ENCODE data around the gene ATG4B. TPM values are rescaled to one million over a fixed set of nuclear protein-coding genes. Genes with fewer than 3 reads are reported as not detected.
"Not testable (repeated sequence)": the region's sequence is repeated elsewhere in the genome, so short reads cannot be mapped to it uniquely, and the experiment has no call there.

The ATG4B gene
- 287 TPM for polyA plus RNA-seq (2012; ENCODE audit: insufficient read depth, insufficient read length, low read depth)

GRCh38 chr2:241637018-241637794, at the start of gene ATG4B, which contains the start of gene THAP4:
Gene ATG4B (plus strand): TSS chr2:241637693. CDS start chr2:241637715, 22 bp downstream.
Gene THAP4 (minus strand): TSS chr2:241637158. CDS start chr2:241637017, 141 bp downstream.
- no peak for TF ChIP-seq CTCF (IDR thresholded peaks at IDR 0.05; ENCODE audit: low read depth, low read length)
- peaks cover 46% of the 10 kb centered on the region for H3K36me3 ChIP-seq
- H3K4me1 ChIP-seq, result no peaks in the 10 kb centered on the region
- no peaks in the 10 kb centered on the region for H3K9me3 ChIP-seq
- peak; percentile 87 for DNase-seq
- H3K27me3 ChIP-seq, result no peaks in the 10 kb centered on the region
- H3K4me3 ChIP-seq (ENCODE audit: low read depth, low read length), result peak within 1 kb of the TSS; percentile 90

GRCh38 chr2:241589863-241590262, 47.6 kb upstream of the ATG4B start:
- not testable (repeated sequence) for H3K4me3 ChIP-seq (ENCODE audit: low read depth, low read length); H3K27me3 ChIP-seq; H3K4me1 ChIP-seq; H3K9me3 ChIP-seq; DNase-seq
- peaks cover 29% of the 10 kb centered on the region for H3K36me3 ChIP-seq

- H3K27me3 ChIP-seq; H3K4me1 ChIP-seq; DNase-seq; H3K4me3 ChIP-seq (ENCODE audit: low read depth, low read length); H3K9me3 ChIP-seq: not testable (repeated sequence)
- H3K36me3 ChIP-seq, result peaks cover 25% of the 10 kb centered on the region
These were observed 46.7 kb upstream of the ATG4B start for GRCh38 chr2:241590496-241591455.

- no peaks in the 10 kb centered on the region for H3K27me3 ChIP-seq
- H3K4me3 ChIP-seq (ENCODE audit: low read depth, low read length), result no peak overlapping the region
- no peaks in the 10 kb centered on the region for H3K9me3 ChIP-seq
- DNase-seq, result no peak
- no peaks in the 10 kb centered on the region for H3K4me1 ChIP-seq
- no peak for TF ChIP-seq CTCF (IDR thresholded peaks at IDR 0.05; ENCODE audit: low read depth, low read length)
- H3K36me3 ChIP-seq, result peaks cover 31% of the 10 kb centered on the region
These were observed 45.2 kb upstream of the ATG4B start for GRCh38 chr2:241592126-241592845.

GRCh38 chr2:241593271-241593670, 44.2 kb upstream of the ATG4B start:
- H3K36me3 ChIP-seq, result peaks cover 37% of the 10 kb centered on the region

GRCh38 chr2:241595600-241596140, 41.8 kb upstream of the ATG4B start:
- H3K27me3 ChIP-seq, result no peaks in the 10 kb centered on the region
- DNase-seq, result peak; percentile 48
- H3K4me1 ChIP-seq, result no peaks in the 10 kb centered on the region
- H3K36me3 ChIP-seq, result peaks cover 40% of the 10 kb centered on the region
- no peaks in the 10 kb centered on the region for H3K9me3 ChIP-seq
- H3K4me3 ChIP-seq (ENCODE audit: low read depth, low read length), result no peak overlapping the region
- TF ChIP-seq CTCF (IDR thresholded peaks at IDR 0.05; ENCODE audit: low read depth, low read length), result peak; percentile 65

More at GRCh38 chr2:241593271-241593670, 44.2 kb upstream of the ATG4B start:
- TF ChIP-seq CTCF (IDR thresholded peaks at IDR 0.05; ENCODE audit: low read depth, low read length), result no peak
- DNase-seq, result no peak
- Histone ChIP-seq H3K4me1 (no peaks in the 10 kb centered on the region), H3K27me3 (no peaks in the 10 kb centered on the region), H3K4me3 (ENCODE audit: low read depth, low read length) (no peak overlapping the region), H3K9me3 (no peaks in the 10 kb centered on the region)
